Measurements from ENCODE around the gene UBXN10. TPM values are rescaled to one million over a fixed set of nuclear protein-coding genes. Genes with fewer than 3 reads are reported as not detected.

UBXN10 gene
- total and polyA plus RNA-seq, 2 of the 13 experiments (the other 11 are each of a cell fraction or from before 2014, with no cell fraction given) = 0.04 to 0.05 TPM

- ChIA-PET POLR2A (no interaction called here), CTCF (ENCODE audit: low intra/inter-chr PET ratio, low total read pairs) (no interaction called here)
- intact Hi-C loops (cut with micrococcal nuclease; ENCODE audit: unreplicated experiment) (no loop called here), in situ Hi-C loops (cut with HindIII; ENCODE audit: extremely low pct_ligation_motif_present, low pct_unique_long_range_greater_than_20kb) (loop anchor here (5.0 kb wide), 1 partner anchor 269 kb away; no protein-coding TSS in a partner anchor)
- FAIRE-seq (no peak), DNase-seq (ENCODE audit: low spot score) (no peak), ATAC-seq (no peak)
- H3K9me3 ChIP-seq (ENCODE audit: low read length) = no peaks in the 10 kb centered on the region
- H3K27me3 ChIP-seq (ENCODE audit: control insufficient read depth in 1 of 2, insufficient read depth in 2 of 2, low read length in 2 of 2) = peaks cover 4 to 70% of the 10 kb centered on the region in 2 experiments; a peak in 3 of 5 replicates
- H3K27ac ChIP-seq (ENCODE audit: extremely low read length, insufficient read depth, low read length) = no peak overlapping the region
- BruUV-seq (replicated peaks) = no TSS peak
- H2AFZ ChIP-seq (ENCODE audit: low read length) = no peak overlapping the region
- 33% methylated on average over 18 of the region's 18 CpGs for WGBS (ENCODE audit: low lambda C conversion rate)
- no peaks in the 10 kb centered on the region for H4K20me1 ChIP-seq (ENCODE audit: insufficient read depth, low read length)
- no peaks in the 10 kb centered on the region for H3K36me3 ChIP-seq (replicated peaks in 1 of 2; ENCODE audit: control insufficient read depth in 1 of 2, insufficient read depth in 2 of 2, low read length in 2 of 2)
- H3K4me1 ChIP-seq (ENCODE audit: insufficient read depth, low read length) = no peaks in the 10 kb centered on the region
- H3K9ac ChIP-seq (ENCODE audit: insufficient read depth, low read depth, low read length) = no peak overlapping the region
- H3K4me2 ChIP-seq (ENCODE audit: low read depth, low read length) = no peak overlapping the region
- TF ChIP-seq ATF7-NPFF (CRISPR knock-in tag; IDR thresholded peaks at IDR 0.05; ENCODE audit: low read depth) (no peak), TFDP1 (CRISPR knock-in tag; IDR thresholded peaks at IDR 0.05; ENCODE audit: borderline replicate concordance) (no peak), ZNF124 (CRISPR knock-in tag; IDR thresholded peaks at IDR 0.05) (no peak), ZNF766 (CRISPR knock-in tag; IDR thresholded peaks at IDR 0.05; ENCODE audit: borderline replicate concordance) (no peak), ZBTB14 (CRISPR knock-in tag; IDR thresholded peaks at IDR 0.05) (no peak), ZNF563 (CRISPR knock-in tag; IDR thresholded peaks at IDR 0.05) (no peak), ZNF441 (CRISPR knock-in tag; IDR thresholded peaks at IDR 0.05; ENCODE audit: borderline replicate concordance) (no peak), ZFP1 (CRISPR knock-in tag; IDR thresholded peaks at IDR 0.05) (no peak), NRL (CRISPR knock-in tag; IDR thresholded peaks at IDR 0.05; ENCODE audit: borderline replicate concordance) (no peak), MIER2 (CRISPR knock-in tag; IDR thresholded peaks at IDR 0.05) (no peak), AGO1 (IDR thresholded peaks at IDR 0.05; ENCODE audit: low read depth, low read length, poor library complexity, severe bottlenecking) (no peak), ZNF235 (CRISPR knock-in tag; IDR thresholded peaks at IDR 0.05; ENCODE audit: borderline replicate concordance) (no peak), MAFF (IDR thresholded peaks at IDR 0.05; ENCODE audit: low read depth, low read length) (no peak), ZNF782 (CRISPR knock-in tag; IDR thresholded peaks at IDR 0.05; ENCODE audit: borderline replicate concordance) (no peak), ZBTB43 (CRISPR knock-in tag; conservative IDR thresholded peaks at IDR 0.05) (no peak)
- no peak overlapping the region for H3K4me3 ChIP-seq (replicated peaks in 1 of 3; ENCODE audit: insufficient read depth in 1 of 3, low read depth in 2 of 3, low read length in 3 of 3)
- H3K79me2 ChIP-seq (ENCODE audit: insufficient read depth, low read length) = no peaks in the 10 kb centered on the region
Observed at GRCh38 chr1:20223551-20224419, 37.9 kb downstream of the UBXN10 start.
